ENCODE results near the gene MEGF11.

GRCh38 chr15:66101715-66102395 is 151.7 kb downstream of the MEGF11 start:
- TF ChIP-seq, protein P1, sequence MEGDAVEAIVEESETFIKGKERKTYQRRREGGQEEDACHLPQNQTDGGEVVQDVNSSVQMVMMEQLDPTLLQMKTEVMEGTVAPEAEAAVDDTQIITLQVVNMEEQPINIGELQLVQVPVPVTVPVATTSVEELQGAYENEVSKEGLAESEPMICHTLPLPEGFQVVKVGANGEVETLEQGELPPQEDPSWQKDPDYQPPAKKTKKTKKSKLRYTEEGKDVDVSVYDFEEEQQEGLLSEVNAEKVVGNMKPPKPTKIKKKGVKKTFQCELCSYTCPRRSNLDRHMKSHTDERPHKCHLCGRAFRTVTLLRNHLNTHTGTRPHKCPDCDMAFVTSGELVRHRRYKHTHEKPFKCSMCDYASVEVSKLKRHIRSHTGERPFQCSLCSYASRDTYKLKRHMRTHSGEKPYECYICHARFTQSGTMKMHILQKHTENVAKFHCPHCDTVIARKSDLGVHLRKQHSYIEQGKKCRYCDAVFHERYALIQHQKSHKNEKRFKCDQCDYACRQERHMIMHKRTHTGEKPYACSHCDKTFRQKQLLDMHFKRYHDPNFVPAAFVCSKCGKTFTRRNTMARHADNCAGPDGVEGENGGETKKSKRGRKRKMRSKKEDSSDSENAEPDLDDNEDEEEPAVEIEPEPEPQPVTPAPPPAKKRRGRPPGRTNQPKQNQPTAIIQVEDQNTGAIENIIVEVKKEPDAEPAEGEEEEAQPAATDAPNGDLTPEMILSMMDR (IDR thresholded peaks at IDR 0.05) = no peak
- no peak for TF ChIP-seq RAD21 (conservative IDR thresholded peaks at IDR 0.05 in 1 of 2, IDR thresholded peaks at IDR 0.05 in 1 of 2)
- no peak for TF ChIP-seq MAFK (IDR thresholded peaks at IDR 0.05; ENCODE audit: partially characterized antibody)
- TF ChIP-seq, protein P2, sequence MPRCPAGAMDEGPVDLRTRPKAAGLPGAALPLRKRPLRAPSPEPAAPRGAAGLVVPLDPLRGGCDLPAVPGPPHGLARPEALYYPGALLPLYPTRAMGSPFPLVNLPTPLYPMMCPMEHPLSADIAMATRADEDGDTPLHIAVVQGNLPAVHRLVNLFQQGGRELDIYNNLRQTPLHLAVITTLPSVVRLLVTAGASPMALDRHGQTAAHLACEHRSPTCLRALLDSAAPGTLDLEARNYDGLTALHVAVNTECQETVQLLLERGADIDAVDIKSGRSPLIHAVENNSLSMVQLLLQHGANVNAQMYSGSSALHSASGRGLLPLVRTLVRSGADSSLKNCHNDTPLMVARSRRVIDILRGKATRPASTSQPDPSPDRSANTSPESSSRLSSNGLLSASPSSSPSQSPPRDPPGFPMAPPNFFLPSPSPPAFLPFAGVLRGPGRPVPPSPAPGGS (IDR thresholded peaks at IDR 0.05) = no peak
- TF ChIP-seq, protein P3, sequence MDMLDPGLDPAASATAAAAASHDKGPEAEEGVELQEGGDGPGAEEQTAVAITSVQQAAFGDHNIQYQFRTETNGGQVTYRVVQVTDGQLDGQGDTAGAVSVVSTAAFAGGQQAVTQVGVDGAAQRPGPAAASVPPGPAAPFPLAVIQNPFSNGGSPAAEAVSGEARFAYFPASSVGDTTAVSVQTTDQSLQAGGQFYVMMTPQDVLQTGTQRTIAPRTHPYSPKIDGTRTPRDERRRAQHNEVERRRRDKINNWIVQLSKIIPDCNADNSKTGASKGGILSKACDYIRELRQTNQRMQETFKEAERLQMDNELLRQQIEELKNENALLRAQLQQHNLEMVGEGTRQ (IDR thresholded peaks at IDR 0.05) = no peak
- no peak for TF ChIP-seq RFX5 (IDR thresholded peaks at IDR 0.05)
- no peak for TF ChIP-seq POLR2A (IDR thresholded peaks at IDR 0.05; ENCODE audit: low read length)
- TF ChIP-seq, protein P4, sequence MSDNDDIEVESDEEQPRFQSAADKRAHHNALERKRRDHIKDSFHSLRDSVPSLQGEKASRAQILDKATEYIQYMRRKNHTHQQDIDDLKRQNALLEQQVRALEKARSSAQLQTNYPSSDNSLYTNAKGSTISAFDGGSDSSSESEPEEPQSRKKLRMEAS (IDR thresholded peaks at IDR 0.05) = no peak
- no peak for TF ChIP-seq MAZ (IDR thresholded peaks at IDR 0.05; ENCODE audit: borderline replicate concordance, low read depth, low read length)
- no peak for TF ChIP-seq ZSCAN20 (CRISPR knock-in tag; IDR thresholded peaks at IDR 0.05)
- TF ChIP-seq NR3C1 (IDR thresholded peaks at IDR 0.05) = no peak
- TF ChIP-seq POLR2AphosphoS2 (conservative IDR thresholded peaks at IDR 0.05; ENCODE audit: low read length) = no peak
